HepG2 (cell line): ENCODE data around the gene USP7. TPM values are rescaled to one million over a fixed set of nuclear protein-coding genes. Genes with fewer than 3 reads are reported as not detected.

ENCODE experiments used
- CCDC6 ChIP-seq: sonication (generic); formaldehyde crosslinking; IDR thresholded peaks from 2 replicates; pipeline ENCODE4 v1.8.1; 2022; ENCODE audit warnings: mild to moderate bottlenecking, missing genetic modification reagents, moderate library complexity
- CREM ChIP-seq, 2 experiments: sonication (generic) in 1 of 2; formaldehyde crosslinking in 1 of 2; IDR thresholded peaks; 2 replicates each; pipeline versions ENCODE4 v1.4.0 to v1.6.1; 2016 to 2020; ENCODE audit warnings: antibody characterized with exemption in 1 of 2, mild to moderate bottlenecking in 1 of 2, missing genetic modification reagents in 1 of 2
- JUNB ChIP-seq: sonication (generic); formaldehyde crosslinking; IDR thresholded peaks from 2 replicates; pipeline ENCODE4 v1.8.0; 2022; ENCODE audit warnings: missing genetic modification reagents, mild to moderate bottlenecking, borderline replicate concordance
- JUND ChIP-seq: sonication (generic); formaldehyde crosslinking; IDR thresholded peaks from 2 replicates; pipeline ENCODE4 v1.8.0; 2022; ENCODE audit warnings: mild to moderate bottlenecking, missing genetic modification reagents
- RXRA ChIP-seq: sonication (generic); formaldehyde crosslinking; IDR thresholded peaks from 2 replicates; pipeline ENCODE4 v1.5.1; 2020; ENCODE audit warnings: missing genetic modification reagents
- SALL2 ChIP-seq: sonication (generic); formaldehyde crosslinking; IDR thresholded peaks from 2 replicates; pipeline ENCODE4 v1.8.1; 2023; ENCODE audit warnings: mild to moderate bottlenecking, missing genetic modification reagents, inconsistent platforms
- TAF1 ChIP-seq: sonication (generic); formaldehyde crosslinking; IDR thresholded peaks from 2 replicates; pipeline ENCODE4 v1.4.0; 2020; ENCODE audit warnings: missing genetic modification reagents
- ZBTB20 ChIP-seq: sonication (generic); formaldehyde crosslinking; IDR thresholded peaks from 2 replicates; pipeline ENCODE4 v1.8.1; 2023; ENCODE audit warnings: missing genetic modification reagents, low read depth, mild to moderate bottlenecking, borderline replicate concordance
- ZNF460 ChIP-seq: sonication (generic); formaldehyde crosslinking; IDR thresholded peaks from 2 replicates; pipeline ENCODE4 v1.5.1; 2020; ENCODE audit warnings: missing genetic modification reagents, mild to moderate bottlenecking, borderline replicate concordance
- polyA plus RNA-seq, 8 experiments: library from polyadenylated mRNA; depleted of rRNA in 3 of 8; stranded (reverse) in 7 of 8; unstranded in 1 of 8; fragments of >200 nt; fragmentation: Illumina TruSeq in 4 of 8; extraction: Trizol in 4 of 8; gene quantifications; 2 replicates each; pipeline versions ENCODE4 v1.2.1 to v1.2.3, GENCODE V29; 2011 to 2016; ENCODE audit warnings: low read depth in 4 of 8, missing spikeins in 1 of 8, mixed read lengths in 1 of 8; ENCODE audit not compliant: insufficient read depth in 1 of 8
- total RNA-seq, 5 experiments: library from RNA; depleted of rRNA; stranded (reverse); fragments of >200 nt; fragmentation: Illumina TruSeq; extraction: Trizol; gene quantifications; 2 replicates each; pipeline ENCODE4 v1.2.3, GENCODE V29; 2016; ENCODE audit warnings: low read depth in 1 of 5
- TF ChIP-seq, protein P1 (sequence below): sonication (generic); formaldehyde crosslinking; IDR thresholded peaks from 2 replicates; pipeline ENCODE4 v1.4.0; 2020; ENCODE audit warnings: missing genetic modification reagents
- TF ChIP-seq, protein P2 (sequence below): sonication (generic); formaldehyde crosslinking; IDR thresholded peaks from 2 replicates; pipeline ENCODE4 v1.4.0; 2020; ENCODE audit warnings: mild to moderate bottlenecking, missing genetic modification reagents
- TF ChIP-seq, protein P3 (sequence below): sonication (generic); formaldehyde crosslinking; IDR thresholded peaks from 2 replicates; pipeline ENCODE4 v1.5.0; 2020; ENCODE audit warnings: missing genetic modification reagents, mild to moderate bottlenecking, borderline replicate concordance
- TF ChIP-seq, protein P4 (sequence below): sonication (generic); formaldehyde crosslinking; IDR thresholded peaks from 2 replicates; pipeline ENCODE4 v1.4.0; 2020; ENCODE audit warnings: low read depth, missing genetic modification reagents

The USP7 gene
- total and polyA plus RNA-seq, 2 of the 13 experiments (the other 11 are each of a cell fraction or from before 2014, with no cell fraction given), result 52.5 to 173 TPM

DNA sequence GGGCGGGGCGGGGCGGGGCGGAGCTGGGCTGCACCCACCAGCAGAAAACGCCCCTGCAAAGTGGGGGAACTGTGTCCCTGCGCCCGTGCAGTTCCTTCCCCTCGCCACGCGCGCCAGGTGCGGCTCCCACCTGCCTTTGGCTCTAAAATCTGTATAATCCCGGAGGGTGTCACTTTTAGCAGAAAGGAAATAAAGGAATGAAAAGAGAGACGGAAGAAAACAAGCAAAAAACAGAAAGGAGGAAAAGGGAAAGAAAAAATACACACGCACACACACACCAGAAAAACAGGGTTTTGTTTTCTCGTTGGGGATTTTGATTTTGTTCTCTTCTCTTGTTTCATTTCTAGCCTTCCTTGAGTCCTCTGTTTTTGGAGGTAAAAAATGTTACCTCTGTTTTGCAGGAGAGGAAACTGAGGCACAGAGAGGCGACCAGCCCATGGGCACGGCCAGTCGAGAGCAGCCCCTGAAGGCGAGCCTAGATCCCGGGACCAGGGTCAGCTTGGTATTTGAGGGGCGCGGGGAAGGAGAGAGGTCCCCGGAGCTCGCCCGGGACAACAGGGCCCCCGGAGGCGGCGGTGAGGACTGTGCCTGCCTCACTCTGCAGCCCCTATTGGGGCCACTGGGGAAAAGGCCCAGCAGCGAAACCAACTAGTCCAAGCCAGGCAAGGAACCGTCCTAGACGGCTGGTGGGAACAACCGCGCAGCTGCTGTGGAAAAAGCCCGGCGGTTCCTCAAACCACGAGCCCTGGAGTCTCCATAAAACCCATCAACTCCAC, 94.3 kb downstream of the USP7 start (continued):
- TF ChIP-seq, protein P1, sequence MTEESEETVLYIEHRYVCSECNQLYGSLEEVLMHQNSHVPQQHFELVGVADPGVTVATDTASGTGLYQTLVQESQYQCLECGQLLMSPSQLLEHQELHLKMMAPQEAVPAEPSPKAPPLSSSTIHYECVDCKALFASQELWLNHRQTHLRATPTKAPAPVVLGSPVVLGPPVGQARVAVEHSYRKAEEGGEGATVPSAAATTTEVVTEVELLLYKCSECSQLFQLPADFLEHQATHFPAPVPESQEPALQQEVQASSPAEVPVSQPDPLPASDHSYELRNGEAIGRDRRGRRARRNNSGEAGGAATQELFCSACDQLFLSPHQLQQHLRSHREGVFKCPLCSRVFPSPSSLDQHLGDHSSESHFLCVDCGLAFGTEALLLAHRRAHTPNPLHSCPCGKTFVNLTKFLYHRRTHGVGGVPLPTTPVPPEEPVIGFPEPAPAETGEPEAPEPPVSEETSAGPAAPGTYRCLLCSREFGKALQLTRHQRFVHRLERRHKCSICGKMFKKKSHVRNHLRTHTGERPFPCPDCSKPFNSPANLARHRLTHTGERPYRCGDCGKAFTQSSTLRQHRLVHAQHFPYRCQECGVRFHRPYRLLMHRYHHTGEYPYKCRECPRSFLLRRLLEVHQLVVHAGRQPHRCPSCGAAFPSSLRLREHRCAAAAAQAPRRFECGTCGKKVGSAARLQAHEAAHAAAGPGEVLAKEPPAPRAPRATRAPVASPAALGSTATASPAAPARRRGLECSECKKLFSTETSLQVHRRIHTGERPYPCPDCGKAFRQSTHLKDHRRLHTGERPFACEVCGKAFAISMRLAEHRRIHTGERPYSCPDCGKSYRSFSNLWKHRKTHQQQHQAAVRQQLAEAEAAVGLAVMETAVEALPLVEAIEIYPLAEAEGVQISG (CRISPR knock-in tag), result peak; percentile 31; the same call in 1 of the 2 replicates
- TF ChIP-seq, protein P2, sequence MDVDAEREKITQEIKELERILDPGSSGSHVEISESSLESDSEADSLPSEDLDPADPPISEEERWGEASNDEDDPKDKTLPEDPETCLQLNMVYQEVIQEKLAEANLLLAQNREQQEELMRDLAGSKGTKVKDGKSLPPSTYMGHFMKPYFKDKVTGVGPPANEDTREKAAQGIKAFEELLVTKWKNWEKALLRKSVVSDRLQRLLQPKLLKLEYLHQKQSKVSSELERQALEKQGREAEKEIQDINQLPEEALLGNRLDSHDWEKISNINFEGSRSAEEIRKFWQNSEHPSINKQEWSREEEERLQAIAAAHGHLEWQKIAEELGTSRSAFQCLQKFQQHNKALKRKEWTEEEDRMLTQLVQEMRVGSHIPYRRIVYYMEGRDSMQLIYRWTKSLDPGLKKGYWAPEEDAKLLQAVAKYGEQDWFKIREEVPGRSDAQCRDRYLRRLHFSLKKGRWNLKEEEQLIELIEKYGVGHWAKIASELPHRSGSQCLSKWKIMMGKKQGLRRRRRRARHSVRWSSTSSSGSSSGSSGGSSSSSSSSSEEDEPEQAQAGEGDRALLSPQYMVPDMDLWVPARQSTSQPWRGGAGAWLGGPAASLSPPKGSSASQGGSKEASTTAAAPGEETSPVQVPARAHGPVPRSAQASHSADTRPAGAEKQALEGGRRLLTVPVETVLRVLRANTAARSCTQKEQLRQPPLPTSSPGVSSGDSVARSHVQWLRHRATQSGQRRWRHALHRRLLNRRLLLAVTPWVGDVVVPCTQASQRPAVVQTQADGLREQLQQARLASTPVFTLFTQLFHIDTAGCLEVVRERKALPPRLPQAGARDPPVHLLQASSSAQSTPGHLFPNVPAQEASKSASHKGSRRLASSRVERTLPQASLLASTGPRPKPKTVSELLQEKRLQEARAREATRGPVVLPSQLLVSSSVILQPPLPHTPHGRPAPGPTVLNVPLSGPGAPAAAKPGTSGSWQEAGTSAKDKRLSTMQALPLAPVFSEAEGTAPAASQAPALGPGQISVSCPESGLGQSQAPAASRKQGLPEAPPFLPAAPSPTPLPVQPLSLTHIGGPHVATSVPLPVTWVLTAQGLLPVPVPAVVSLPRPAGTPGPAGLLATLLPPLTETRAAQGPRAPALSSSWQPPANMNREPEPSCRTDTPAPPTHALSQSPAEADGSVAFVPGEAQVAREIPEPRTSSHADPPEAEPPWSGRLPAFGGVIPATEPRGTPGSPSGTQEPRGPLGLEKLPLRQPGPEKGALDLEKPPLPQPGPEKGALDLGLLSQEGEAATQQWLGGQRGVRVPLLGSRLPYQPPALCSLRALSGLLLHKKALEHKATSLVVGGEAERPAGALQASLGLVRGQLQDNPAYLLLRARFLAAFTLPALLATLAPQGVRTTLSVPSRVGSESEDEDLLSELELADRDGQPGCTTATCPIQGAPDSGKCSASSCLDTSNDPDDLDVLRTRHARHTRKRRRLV (CRISPR knock-in tag), result 0 out of 2 replicates have a peak, but pooled peaks have one; percentile 17
- TF ChIP-seq, protein P3, sequence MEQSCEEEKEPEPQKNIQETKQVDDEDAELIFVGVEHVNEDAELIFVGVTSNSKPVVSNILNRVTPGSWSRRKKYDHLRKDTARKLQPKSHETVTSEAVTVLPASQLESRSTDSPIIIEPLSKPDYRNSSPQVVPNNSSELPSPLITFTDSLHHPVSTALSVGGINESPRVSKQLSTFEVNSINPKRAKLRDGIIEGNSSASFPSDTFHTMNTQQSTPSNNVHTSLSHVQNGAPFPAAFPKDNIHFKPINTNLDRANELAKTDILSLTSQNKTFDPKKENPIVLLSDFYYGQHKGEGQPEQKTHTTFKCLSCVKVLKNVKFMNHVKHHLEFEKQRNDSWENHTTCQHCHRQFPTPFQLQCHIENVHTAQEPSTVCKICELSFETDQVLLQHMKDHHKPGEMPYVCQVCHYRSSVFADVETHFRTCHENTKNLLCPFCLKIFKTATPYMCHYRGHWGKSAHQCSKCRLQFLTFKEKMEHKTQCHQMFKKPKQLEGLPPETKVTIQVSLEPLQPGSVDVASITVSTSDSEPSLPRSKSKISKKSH, result 0 out of 2 replicates have a peak, but pooled peaks have one; percentile 35
- no peak for TF ChIP-seq JUND (CRISPR knock-in tag)
- TF ChIP-seq SALL2 (CRISPR knock-in tag), result no peak; the same call in 1 of the 2 replicates
- no peak for TF ChIP-seq ZNF460
- TF ChIP-seq, protein P4, sequence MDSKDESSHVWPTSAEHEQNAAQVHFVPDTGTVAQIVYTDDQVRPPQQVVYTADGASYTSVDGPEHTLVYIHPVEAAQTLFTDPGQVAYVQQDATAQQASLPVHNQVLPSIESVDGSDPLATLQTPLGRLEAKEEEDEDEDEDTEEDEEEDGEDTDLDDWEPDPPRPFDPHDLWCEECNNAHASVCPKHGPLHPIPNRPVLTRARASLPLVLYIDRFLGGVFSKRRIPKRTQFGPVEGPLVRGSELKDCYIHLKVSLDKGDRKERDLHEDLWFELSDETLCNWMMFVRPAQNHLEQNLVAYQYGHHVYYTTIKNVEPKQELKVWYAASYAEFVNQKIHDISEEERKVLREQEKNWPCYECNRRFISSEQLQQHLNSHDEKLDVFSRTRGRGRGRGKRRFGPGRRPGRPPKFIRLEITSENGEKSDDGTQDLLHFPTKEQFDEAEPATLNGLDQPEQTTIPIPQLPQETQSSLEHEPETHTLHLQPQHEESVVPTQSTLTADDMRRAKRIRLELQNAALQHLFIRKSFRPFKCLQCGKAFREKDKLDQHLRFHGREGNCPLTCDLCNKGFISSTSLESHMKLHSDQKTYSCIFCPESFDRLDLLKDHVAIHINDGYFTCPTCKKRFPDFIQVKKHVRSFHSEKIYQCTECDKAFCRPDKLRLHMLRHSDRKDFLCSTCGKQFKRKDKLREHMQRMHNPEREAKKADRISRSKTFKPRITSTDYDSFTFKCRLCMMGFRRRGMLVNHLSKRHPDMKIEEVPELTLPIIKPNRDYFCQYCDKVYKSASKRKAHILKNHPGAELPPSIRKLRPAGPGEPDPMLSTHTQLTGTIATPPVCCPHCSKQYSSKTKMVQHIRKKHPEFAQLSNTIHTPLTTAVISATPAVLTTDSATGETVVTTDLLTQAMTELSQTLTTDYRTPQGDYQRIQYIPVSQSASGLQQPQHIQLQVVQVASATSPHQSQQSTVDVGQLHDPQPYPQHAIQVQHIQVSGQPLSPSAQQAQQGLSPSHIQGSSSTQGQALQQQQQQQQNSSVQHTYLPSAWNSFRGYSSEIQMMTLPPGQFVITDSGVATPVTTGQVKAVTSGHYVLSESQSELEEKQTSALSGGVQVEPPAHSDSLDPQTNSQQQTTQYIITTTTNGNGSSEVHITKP (CRISPR knock-in tag), result peak; percentile 85; the same call in 1 of the 2 replicates
- TF ChIP-seq ZBTB20, result 0 out of 2 replicates have a peak, but pooled peaks have one; percentile 51
- no peak for TF ChIP-seq CREM (IDR thresholded peaks at IDR 0.05)
- no peak for TF ChIP-seq CREM (CRISPR knock-in tag; IDR thresholded peaks at IDR 0.05)
- peak; percentile 41 for TF ChIP-seq TAF1 (CRISPR knock-in tag)
- 0 out of 2 replicates have a peak, but pooled peaks have one; percentile 9 for TF ChIP-seq RXRA (CRISPR knock-in tag)
- TF ChIP-seq JUNB (CRISPR knock-in tag), result peak; percentile 83
- TF ChIP-seq CCDC6, result 0 out of 2 replicates have a peak, but pooled peaks have one; percentile 36
